Measurements from ENCODE around the gene RADIL.

DNA sequence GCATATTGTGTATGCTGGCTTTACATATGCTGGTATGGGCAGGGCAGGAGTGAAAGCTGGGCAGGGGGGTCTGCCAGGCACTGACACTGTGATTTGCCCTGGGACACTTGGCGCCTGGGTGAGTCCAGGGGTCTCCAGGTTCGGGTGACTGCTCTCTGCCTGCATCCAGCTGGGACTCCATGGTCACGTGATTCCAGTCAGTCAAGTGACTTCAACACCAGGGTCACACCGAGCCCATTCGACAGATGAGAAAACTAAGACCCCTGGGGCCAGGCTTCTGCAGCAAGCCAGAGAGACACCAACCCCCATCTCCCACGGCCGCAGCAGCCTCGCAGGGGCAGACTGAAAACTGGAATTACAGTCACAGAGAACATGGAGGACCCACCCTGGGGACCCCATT is 45.5 kb upstream of the RADIL start:
- TF ChIP-seq POLR2AphosphoS5 (IDR thresholded peaks at IDR 0.05; ENCODE audit: low read depth, low read length) (no peak), REST (IDR thresholded peaks at IDR 0.05; ENCODE audit: insufficient read depth in 1 of 2, low read depth in 2 of 2, low read length in 2 of 2) (no peak), SIN3A (IDR thresholded peaks at IDR 0.05; ENCODE audit: borderline replicate concordance, insufficient read depth, low read length) (no peak), TAF1 (IDR thresholded peaks at IDR 0.05; ENCODE audit: borderline replicate concordance, insufficient read depth, low read length) (no peak)
